GM12878 (cell line): ENCODE measurements around the gene BRWD1.

Experiments
- BCL3 ChIP-seq: IDR thresholded peaks from 2 replicates; pipeline ENCODE4 v1.6.1; 2011; ENCODE audit warnings: borderline replicate concordance, low read depth, mild to moderate bottlenecking, moderate library complexity, low read length; ENCODE audit not compliant: insufficient read depth, poor library complexity, severe bottlenecking
- CHD1 ChIP-seq: IDR thresholded peaks from 2 replicates; pipeline ENCODE4 v1.6.1; 2012; ENCODE audit warnings: low read depth, low read length, improper control_type of control experiment
- HSF1 ChIP-seq: fragments of 150-350 bp; IDR thresholded peaks from 2 replicates; pipeline ENCODE4 v1.6.1; 2014; ENCODE audit warnings: mild to moderate bottlenecking, low read depth, low read length

- no peak for TF ChIP-seq HSF1
- TF ChIP-seq BCL3, result no peak
- no peak for TF ChIP-seq CHD1
Observed at GRCh38 chr21:39209334-39209688, 104.1 kb downstream of the BRWD1 start.
